ENCODE measurements around the gene HSBP1.

Gene HSBP1

GRCh38 chr16:83849421-83849820 is 41.6 kb downstream of the HSBP1 start:
- ChIA-PET POLR2A (ENCODE audit: low non-redundant PET) (no interaction called here), CTCF (no interaction called here)
- no peak for TF ChIP-seq CTCF (conservative IDR thresholded peaks at IDR 0.05; ENCODE audit: low read depth)
- DNase-seq (ENCODE audit: low spot score) = no peak
- no peak overlapping the region for H3K27ac ChIP-seq

- H3K27ac ChIP-seq = no peak overlapping the region
- DNase-seq (ENCODE audit: low spot score) = no peak
- no peak for TF ChIP-seq CTCF (conservative IDR thresholded peaks at IDR 0.05; ENCODE audit: low read depth)
- ChIA-PET CTCF (interaction anchor here (0.6 kb wide), 1 partner anchor 433 kb away, joined by 4 read pairs; no protein-coding TSS in a partner anchor), POLR2A (ENCODE audit: low non-redundant PET) (no interaction called here)
Observed at GRCh38 chr16:83850947-83851346, 43.2 kb downstream of the HSBP1 start.

- DNase-seq (ENCODE audit: low spot score) = no peak
- H3K27ac ChIP-seq = no peak overlapping the region
- TF ChIP-seq CTCF (conservative IDR thresholded peaks at IDR 0.05; ENCODE audit: low read depth) = no peak
- POLR2A ChIA-PET (ENCODE audit: low non-redundant PET) = no interaction called here
- CTCF ChIA-PET = interaction anchor here (0.6 kb wide), 1 partner anchor 434 kb away, joined by 4 read pairs; no protein-coding TSS in a partner anchor
Observed at GRCh38 chr16:83851473-83851872, 43.7 kb downstream of the HSBP1 start.

- CTCF ChIA-PET = no interaction called here
- DNase-seq (ENCODE audit: low spot score) = no peak
- no peak overlapping the region for H3K27ac ChIP-seq
- POLR2A ChIA-PET (ENCODE audit: low non-redundant PET) = no interaction called here
- TF ChIP-seq CTCF (conservative IDR thresholded peaks at IDR 0.05; ENCODE audit: low read depth) = no peak
Observed at GRCh38 chr16:83852774-83853173, 45.0 kb downstream of the HSBP1 start.

- CTCF ChIA-PET = no interaction called here
- no peak for TF ChIP-seq CTCF (conservative IDR thresholded peaks at IDR 0.05; ENCODE audit: low read depth)
- POLR2A ChIA-PET (ENCODE audit: low non-redundant PET) = no interaction called here
- DNase-seq (ENCODE audit: low spot score) = no peak
- no peak overlapping the region for H3K27ac ChIP-seq
Observed at GRCh38 chr16:83853834-83854233, 46.1 kb downstream of the HSBP1 start.

- TF ChIP-seq CTCF (conservative IDR thresholded peaks at IDR 0.05; ENCODE audit: low read depth) = no peak
- no peak for DNase-seq (ENCODE audit: low spot score)
- ChIA-PET POLR2A (ENCODE audit: low non-redundant PET) (no interaction called here), CTCF (no interaction called here)
- H3K27ac ChIP-seq = no peak overlapping the region
Observed at GRCh38 chr16:83854420-83854819, 46.6 kb downstream of the HSBP1 start.

GRCh38 chr16:83856792-83857191 is 49.0 kb downstream of the HSBP1 start:
- POLR2A ChIA-PET (ENCODE audit: low non-redundant PET) = no interaction called here

More at GRCh38 chr16:83856792-83857191, 49.0 kb downstream of the HSBP1 start:
- no peak overlapping the region for H3K27ac ChIP-seq
- no peak for DNase-seq (ENCODE audit: low spot score)
- CTCF ChIA-PET = no interaction called here
- TF ChIP-seq CTCF (conservative IDR thresholded peaks at IDR 0.05; ENCODE audit: low read depth) = no peak
